Muscle layer of colon (tissue), 2 donors: Measurements from ENCODE around the gene KCNT2.

ENCODE experiments used
- H3K27ac ChIP-seq: one replicate; pipeline ENCODE4 v1.7.0; 2013; ENCODE audit warnings: low read depth, mild to moderate bottlenecking, low read length, moderate library complexity
- H3K27me3 ChIP-seq, 2 donors: one replicate each; pipeline ENCODE4 v1.7.0; 2013; ENCODE audit warnings: low read length in 2 of 2, mild to moderate bottlenecking in 2 of 2; ENCODE audit not compliant: insufficient read depth in 2 of 2, control insufficient read depth in 1 of 2
- H3K36me3 ChIP-seq: one replicate; pipeline ENCODE4 v1.7.0; 2013; ENCODE audit warnings: mild to moderate bottlenecking, low read length; ENCODE audit not compliant: insufficient read depth
- H3K4me1 ChIP-seq: one replicate; pipeline ENCODE4 v1.7.0; 2013; ENCODE audit warnings: mild to moderate bottlenecking, low read length; ENCODE audit not compliant: insufficient read depth
- H3K4me3 ChIP-seq, 2 donors: one replicate each; pipeline ENCODE4 v1.7.0; 2013; ENCODE audit warnings: low read length in 2 of 2, low read depth in 1 of 2, mild to moderate bottlenecking in 1 of 2, moderate library complexity in 1 of 2
- H3K9ac ChIP-seq: one replicate; pipeline ENCODE4 v1.7.0; 2013; ENCODE audit warnings: low read length
- H3K9me3 ChIP-seq: one replicate; pipeline ENCODE4 v1.7.0; 2013; ENCODE audit warnings: mild to moderate bottlenecking, low read length
- donor health status: abdominal sarcoma.
- donor health status: Adenocarcinoma of cecum.

Gene KCNT2

DNA sequence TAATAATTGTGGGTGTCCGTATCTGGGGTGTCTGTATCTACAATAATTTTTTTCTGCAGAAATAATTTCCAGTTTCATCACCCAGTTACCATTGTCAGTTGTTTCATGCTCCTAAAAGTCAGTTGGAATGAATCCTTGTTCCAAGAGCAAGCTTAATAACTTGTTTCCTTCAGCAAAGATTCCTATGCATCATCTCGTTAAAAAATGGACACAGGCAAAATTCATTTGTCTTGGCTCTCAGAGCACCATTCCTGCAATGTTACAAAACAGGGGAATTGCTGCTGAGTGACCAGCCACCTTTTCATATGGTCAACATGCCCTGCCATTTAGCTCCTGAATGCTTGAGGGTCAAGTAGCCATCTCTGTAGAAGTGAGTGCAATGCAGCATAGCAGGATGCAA, 393.4 kb downstream of the KCNT2 start:
- Histone ChIP-seq H3K36me3 (no peaks in the 10 kb centered on the region), H3K9me3 (no peaks in the 10 kb centered on the region), H3K27me3 (no peaks in the 10 kb centered on the region), H3K27ac (no peak overlapping the region), H3K4me1 (no peaks in the 10 kb centered on the region), H3K4me3 (no peak overlapping the region), H3K9ac (no peak overlapping the region)

DNA sequence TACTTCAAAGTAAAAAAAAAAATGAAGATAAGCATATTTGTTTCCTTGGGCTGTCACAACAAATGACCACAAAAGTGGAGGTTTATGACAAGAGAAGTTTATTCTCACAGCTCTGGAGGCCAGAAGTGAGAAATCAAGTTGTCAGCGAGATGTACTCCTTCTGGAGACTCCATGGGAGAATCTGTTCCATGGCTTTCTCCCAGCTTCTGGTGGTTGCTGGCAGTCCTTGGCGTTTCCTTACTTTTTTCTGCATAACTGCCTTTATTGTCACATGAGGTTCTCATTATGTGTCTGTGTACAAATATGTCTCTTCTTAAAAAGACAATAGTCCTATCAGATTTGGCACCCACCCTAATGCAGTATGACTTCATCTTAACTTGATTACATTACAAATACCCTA, 398.3 kb downstream of the KCNT2 start:
- H3K9me3 ChIP-seq, result no peaks in the 10 kb centered on the region
- H3K4me3 ChIP-seq, result no peak overlapping the region
- no peak overlapping the region for H3K27ac ChIP-seq
- no peaks in the 10 kb centered on the region for H3K4me1 ChIP-seq
- H3K27me3 ChIP-seq, result no peaks in the 10 kb centered on the region
- H3K36me3 ChIP-seq, result no peaks in the 10 kb centered on the region
- no peak overlapping the region for H3K9ac ChIP-seq

- no peaks in the 10 kb centered on the region for H3K9me3 ChIP-seq
- H3K4me1 ChIP-seq, result no peaks in the 10 kb centered on the region
- no peaks in the 10 kb centered on the region for H3K36me3 ChIP-seq
- H3K4me3 ChIP-seq, result no peak overlapping the region
- H3K27me3 ChIP-seq, result no peaks in the 10 kb centered on the region
- H3K9ac ChIP-seq, result no peak overlapping the region
- no peak overlapping the region for H3K27ac ChIP-seq
Observed at GRCh38 chr1:196209265-196209664, 399.0 kb downstream of the KCNT2 start.

- Histone ChIP-seq H3K4me1 (no peaks in the 10 kb centered on the region), H3K27me3 (no peaks in the 10 kb centered on the region), H3K9me3 (no peaks in the 10 kb centered on the region), H3K9ac (no peak overlapping the region), H3K27ac (no peak overlapping the region), H3K36me3 (no peaks in the 10 kb centered on the region), H3K4me3 (no peak overlapping the region)
Observed at GRCh38 chr1:196207612-196208217, 400.5 kb downstream of the KCNT2 start.

DNA sequence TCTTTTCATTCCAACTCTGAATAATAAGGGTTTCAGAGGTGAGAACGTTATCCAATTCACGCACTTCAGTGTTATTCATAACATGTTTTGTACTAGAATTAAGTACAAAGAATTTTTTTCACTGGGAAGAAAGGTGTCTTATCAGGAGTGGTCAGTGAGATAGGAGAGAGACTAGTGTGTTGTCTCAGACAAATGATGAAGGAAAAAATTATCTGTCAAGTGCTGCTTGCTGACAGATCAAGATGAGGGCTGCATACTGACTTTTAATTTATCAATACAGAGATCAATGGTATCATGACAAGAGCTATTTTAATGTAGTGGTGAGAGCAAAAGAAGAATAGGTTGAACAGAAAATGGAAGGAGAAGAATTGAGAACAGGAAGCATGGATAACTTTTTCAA, 402.4 kb downstream of the KCNT2 start:
- Histone ChIP-seq H3K27me3 (no peaks in the 10 kb centered on the region), H3K4me1 (no peaks in the 10 kb centered on the region), H3K4me3 (no peak overlapping the region), H3K36me3 (no peaks in the 10 kb centered on the region), H3K9me3 (no peaks in the 10 kb centered on the region), H3K9ac (no peak overlapping the region), H3K27ac (no peak overlapping the region)

DNA sequence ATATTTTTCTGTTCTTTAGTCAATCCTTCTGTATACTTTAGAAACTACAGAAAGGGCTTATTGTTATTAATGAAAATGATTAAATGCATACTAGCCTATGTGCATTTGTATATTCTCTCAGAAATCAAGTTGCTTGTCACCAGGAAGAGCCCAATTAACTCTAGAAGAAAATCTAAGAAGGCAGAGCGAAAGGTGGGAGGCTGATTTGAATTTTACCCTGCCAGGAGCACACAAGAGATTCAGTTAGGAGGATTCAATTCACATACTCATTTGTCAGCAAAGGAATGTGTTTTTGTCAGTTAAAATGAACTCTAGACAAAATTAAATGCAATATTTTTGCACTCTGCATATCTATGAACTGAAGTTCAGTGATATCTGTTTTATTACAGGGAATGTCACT, 411.8 kb downstream of the KCNT2 start:
- H3K9ac ChIP-seq, result no peak overlapping the region
- no peaks in the 10 kb centered on the region for H3K36me3 ChIP-seq
- no peaks in the 10 kb centered on the region for H3K4me1 ChIP-seq
- no peak overlapping the region for H3K4me3 ChIP-seq
- H3K9me3 ChIP-seq, result no peaks in the 10 kb centered on the region
- no peak overlapping the region for H3K27ac ChIP-seq
- H3K27me3 ChIP-seq, result no peaks in the 10 kb centered on the region

- no peak overlapping the region for H3K4me3 ChIP-seq
- H3K27ac ChIP-seq, result no peak overlapping the region
- no peak overlapping the region for H3K9ac ChIP-seq
- no peaks in the 10 kb centered on the region for H3K4me1 ChIP-seq
- no peaks in the 10 kb centered on the region for H3K27me3 ChIP-seq
- H3K36me3 ChIP-seq, result no peaks in the 10 kb centered on the region
- H3K9me3 ChIP-seq, result no peaks in the 10 kb centered on the region
Observed at GRCh38 chr1:196193896-196194559, 414.2 kb downstream of the KCNT2 start.

- H3K27ac ChIP-seq, result no peak overlapping the region
- H3K9ac ChIP-seq, result no peak overlapping the region
- H3K4me1 ChIP-seq, result no peaks in the 10 kb centered on the region
- H3K36me3 ChIP-seq, result no peaks in the 10 kb centered on the region
- no peaks in the 10 kb centered on the region for H3K27me3 ChIP-seq
- no peaks in the 10 kb centered on the region for H3K9me3 ChIP-seq
- H3K4me3 ChIP-seq, result no peak overlapping the region
Observed at GRCh38 chr1:196183941-196184340, 424.3 kb downstream of the KCNT2 start.

- Histone ChIP-seq H3K4me1 (no peaks in the 10 kb centered on the region), H3K27ac (no peak overlapping the region), H3K9me3 (no peaks in the 10 kb centered on the region), H3K9ac (no peak overlapping the region), H3K27me3 (no peaks in the 10 kb centered on the region), H3K36me3 (no peaks in the 10 kb centered on the region), H3K4me3 (no peak overlapping the region)
Observed at GRCh38 chr1:196181594-196181878, 426.7 kb downstream of the KCNT2 start.

GRCh38 chr1:196180847-196181593, 427.2 kb downstream of the KCNT2 start:
- H3K36me3 ChIP-seq, result no peaks in the 10 kb centered on the region
- no peak overlapping the region for H3K9ac ChIP-seq

GRCh38 chr1:196178083-196178635, 430.1 kb downstream of the KCNT2 start:
- no peak overlapping the region for H3K27ac ChIP-seq
- H3K9ac ChIP-seq, result no peak overlapping the region
- no peaks in the 10 kb centered on the region for H3K9me3 ChIP-seq
- no peaks in the 10 kb centered on the region for H3K4me1 ChIP-seq
- no peaks in the 10 kb centered on the region for H3K36me3 ChIP-seq
- no peak overlapping the region for H3K4me3 ChIP-seq
- H3K27me3 ChIP-seq, result no peaks in the 10 kb centered on the region

More at GRCh38 chr1:196180847-196181593, 427.2 kb downstream of the KCNT2 start:
- Histone ChIP-seq H3K4me1 (no peaks in the 10 kb centered on the region), H3K9me3 (no peaks in the 10 kb centered on the region), H3K27me3 (no peaks in the 10 kb centered on the region), H3K4me3 (no peak overlapping the region), H3K27ac (no peak overlapping the region)
